ENCODE measurements around the gene PRRC2C.

DNA sequence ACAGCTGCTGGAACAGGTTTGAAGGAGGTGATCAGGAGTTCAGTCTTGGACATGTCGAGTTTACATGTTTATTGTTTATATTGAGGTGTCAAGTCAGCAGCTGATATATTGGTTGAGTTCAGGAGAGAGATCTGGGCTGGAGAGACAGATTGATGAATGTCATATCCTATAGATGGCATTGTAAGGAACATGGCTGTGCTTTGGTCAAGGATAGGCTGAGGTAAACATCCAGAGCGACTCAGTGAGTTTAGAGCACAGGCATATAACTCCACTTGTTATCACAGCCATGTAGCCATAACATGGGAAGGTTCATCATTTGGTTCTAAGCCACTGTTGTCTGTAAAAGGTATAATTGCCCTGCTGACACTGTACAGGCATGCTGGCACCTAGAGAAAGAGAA is 131.3 kb downstream of the PRRC2C start:
- TF ChIP-seq EZH2 (IDR thresholded peaks at IDR 0.05; ENCODE audit: insufficient read depth, poor library complexity, severe bottlenecking) (no peak), EZH2phosphoT487 (IDR thresholded peaks at IDR 0.05; ENCODE audit: insufficient read depth, low read depth) (no peak)

Data from GM23248 (cell line).